H9 (cell line): Measurements from ENCODE around the gene NOCT. TPM values are rescaled to one million over a fixed set of nuclear protein-coding genes. Genes with fewer than 3 reads are reported as not detected.
"Not testable (repeated sequence)": the region's sequence is repeated elsewhere in the genome, so short reads cannot be mapped to it uniquely, and the experiment has no call there.

ENCODE experiments used
- DNase-seq: peaks from one replicate; pipeline ENCODE4 v3.0.0-alpha.2; 2017
- H2AFZ ChIP-seq: one replicate; pipeline ENCODE4 v1.6.1; 2013; ENCODE audit warnings: mild to moderate bottlenecking, low read length, control low read depth, moderate library complexity
- H2AK5ac ChIP-seq: 2 replicates; pipeline ENCODE4 v1.6.1; 2013; ENCODE audit warnings: low read length, control low read depth, mixed read lengths; ENCODE audit not compliant: insufficient read length
- H2BK120ac ChIP-seq: one replicate; pipeline ENCODE4 v1.6.1; 2013; ENCODE audit warnings: low read depth, mild to moderate bottlenecking, low read length, control low read depth, inconsistent platforms; ENCODE audit not compliant: poor library complexity, severe bottlenecking
- H2BK12ac ChIP-seq: 2 replicates; pipeline ENCODE4 v1.6.1; 2013; ENCODE audit warnings: low read length, control low read depth, mixed read lengths, low read depth; ENCODE audit not compliant: insufficient read length
- H2BK15ac ChIP-seq: 2 replicates; pipeline ENCODE4 v1.6.1; 2013; ENCODE audit warnings: low read depth, low read length, control low read depth
- H2BK20ac ChIP-seq: one replicate; pipeline ENCODE4 v1.6.1; 2013; ENCODE audit warnings: low read depth, mild to moderate bottlenecking, low read length, control low read depth, inconsistent platforms; ENCODE audit not compliant: poor library complexity, severe bottlenecking
- H2BK5ac ChIP-seq: 2 replicates; pipeline ENCODE4 v1.6.1; 2013; ENCODE audit warnings: low read length, control low read depth, mixed read lengths; ENCODE audit not compliant: insufficient read length
- H3K14ac ChIP-seq: 2 replicates; pipeline ENCODE4 v1.6.1; 2013; ENCODE audit warnings: low read length, control low read depth; ENCODE audit not compliant: insufficient read depth
- H3K18ac ChIP-seq: 2 replicates; pipeline ENCODE4 v1.6.1; 2013; ENCODE audit warnings: low read depth, mild to moderate bottlenecking, mixed read lengths, low read length, control low read depth; ENCODE audit not compliant: insufficient read length
- H3K23ac ChIP-seq: 2 replicates; pipeline ENCODE4 v1.6.1; 2013; ENCODE audit warnings: low read length, control low read depth, mixed read lengths, low read depth; ENCODE audit not compliant: insufficient read length
- H3K23me2 ChIP-seq: 2 replicates; pipeline ENCODE4 v1.6.1; 2013; ENCODE audit warnings: low read depth, mild to moderate bottlenecking, mixed read lengths, low read length, control low read depth; ENCODE audit not compliant: insufficient read length, poor library complexity, severe bottlenecking
- H3K27ac ChIP-seq: 2 replicates; pipeline ENCODE4 v1.5.1; 2013; ENCODE audit warnings: low read length, control low read depth, mixed read lengths, low read depth; ENCODE audit not compliant: insufficient read length
- H3K27me3 ChIP-seq: 2 replicates; pipeline ENCODE4 v1.6.1; 2013; ENCODE audit warnings: low read length, control low read depth, inconsistent platforms; ENCODE audit not compliant: insufficient read depth
- H3K4ac ChIP-seq: 2 replicates; pipeline ENCODE4 v1.6.1; 2013; ENCODE audit warnings: low read depth, mild to moderate bottlenecking, control low read depth, inconsistent platforms, low read length, moderate library complexity
- H3K4me1 ChIP-seq: 2 replicates; pipeline ENCODE4 v1.6.1; 2013; ENCODE audit warnings: low read length, control low read depth, inconsistent platforms; ENCODE audit not compliant: insufficient read depth
- H3K4me2 ChIP-seq: 2 replicates; pipeline ENCODE4 v1.6.1; 2013; ENCODE audit warnings: low read length, control low read depth, mixed read lengths; ENCODE audit not compliant: insufficient read length, insufficient read depth
- H3K56ac ChIP-seq: 2 replicates; pipeline ENCODE4 v1.6.1; 2013; ENCODE audit warnings: low read depth, mild to moderate bottlenecking, mixed read lengths, low read length, control low read depth; ENCODE audit not compliant: insufficient read length
- H3K79me1 ChIP-seq: 2 replicates; pipeline ENCODE4 v1.6.1; 2013; ENCODE audit warnings: low read depth, mild to moderate bottlenecking, moderate library complexity, low read length, control low read depth, inconsistent platforms; ENCODE audit not compliant: insufficient read depth, poor library complexity, severe bottlenecking
- H3K79me2 ChIP-seq: 2 replicates; pipeline ENCODE4 v1.6.1; 2013; ENCODE audit warnings: low read length, control low read depth, inconsistent platforms; ENCODE audit not compliant: insufficient read depth
- H3K9ac ChIP-seq: 2 replicates; pipeline ENCODE4 v1.6.1; 2013; ENCODE audit warnings: low read length, control low read depth, mixed read lengths; ENCODE audit not compliant: insufficient read length; ENCODE audit errors: extremely low read depth
- H3K9me3 ChIP-seq: one replicate; pipeline ENCODE4 v1.6.1; 2013; ENCODE audit warnings: low read depth, low read length, inconsistent platforms; ENCODE audit not compliant: control insufficient read depth
- H3T11ph ChIP-seq: one replicate; pipeline ENCODE4 v1.6.1; 2013; ENCODE audit warnings: mild to moderate bottlenecking, low read length, control low read depth, inconsistent platforms
- H4K20me1 ChIP-seq: one replicate; pipeline ENCODE4 v1.6.1; 2013; ENCODE audit not compliant: control insufficient read depth, insufficient read length, insufficient read depth
- H4K5ac ChIP-seq: 2 replicates; pipeline ENCODE4 v1.6.1; 2013; ENCODE audit warnings: low read depth, mild to moderate bottlenecking, mixed read lengths, low read length, control low read depth; ENCODE audit not compliant: insufficient read length
- H4K8ac ChIP-seq: replicated peaks from 2 replicates; pipeline ENCODE4 v1.6.1; 2013; ENCODE audit warnings: low read length, control low read depth, mixed read lengths, low read depth; ENCODE audit not compliant: insufficient read length
- H4K91ac ChIP-seq: 2 replicates; pipeline ENCODE4 v1.6.1; 2013; ENCODE audit warnings: low read depth, mild to moderate bottlenecking, moderate library complexity, mixed read lengths, low read length, control low read depth; ENCODE audit not compliant: insufficient read length
- H3K27ac Mint-ChIP-seq, 3 experiments: 2 replicates in 2 of 3; 3 replicates in 1 of 3; pipeline ENCODE4 v1.8.0; 2020 to 2021; ENCODE audit warnings: mixed read lengths in 3 of 3, mild to moderate bottlenecking in 1 of 3, moderate library complexity in 1 of 3
- H3K27me3 Mint-ChIP-seq: 2 replicates; pipeline ENCODE4 v1.8.0; 2021; ENCODE audit warnings: low read depth, mild to moderate bottlenecking, moderate library complexity, mixed read lengths
- H3K36me3 Mint-ChIP-seq, 3 experiments: 2 replicates in 2 of 3; 3 replicates in 1 of 3; pipeline ENCODE4 v1.8.0; 2020 to 2021; ENCODE audit warnings: low read depth in 3 of 3, mixed read lengths in 3 of 3; ENCODE audit not compliant: insufficient read depth in 1 of 3
- H3K4me1 Mint-ChIP-seq, 2 experiments: 2 replicates each; pipeline ENCODE4 v1.8.0; 2020; ENCODE audit warnings: mixed read lengths in 2 of 2
- H3K4me3 Mint-ChIP-seq, 2 experiments: 2 replicates in 1 of 2; 3 replicates in 1 of 2; pipeline ENCODE4 v1.8.0; 2020 to 2021; ENCODE audit warnings: mild to moderate bottlenecking in 2 of 2, mixed read lengths in 2 of 2, moderate library complexity in 1 of 2
- H3K9me3 Mint-ChIP-seq, 2 experiments: 2 replicates in 1 of 2; 3 replicates in 1 of 2; pipeline ENCODE4 v1.8.0; 2020; ENCODE audit warnings: mild to moderate bottlenecking in 2 of 2, mixed read lengths in 2 of 2, moderate library complexity in 1 of 2
- WGBS: extraction: QIAGEN DNeasy Blood & Tissue Kit; methylation state at CpG from one replicate; pipeline ENCODE4 v1.1.7; 2013; ENCODE audit warnings: missing lambda C conversion rate, low lambda C conversion rate, mixed read lengths; ENCODE audit not compliant: insufficient read length; ENCODE audit errors: extremely low coverage; 5-methylcytosine and 5-hydroxymethylcytosine counted together
- total RNA-seq: library from RNA; stranded (reverse); gene quantifications from 2 replicates; pipeline ENCODE4 v1.2.1, GENCODE V29; 2021
- TF ChIP-seq, protein P1 (sequence below): fragments of 200-600 bp; sonication (generic); conservative IDR thresholded peaks from 3 replicates; pipeline ENCODE4 v1.8.0; 2021; ENCODE audit warnings: antibody characterized with exemption, mild to moderate bottlenecking

NOCT gene
- total RNA-seq, 1 experiment from 2014 or later = 37.3 TPM

DNA sequence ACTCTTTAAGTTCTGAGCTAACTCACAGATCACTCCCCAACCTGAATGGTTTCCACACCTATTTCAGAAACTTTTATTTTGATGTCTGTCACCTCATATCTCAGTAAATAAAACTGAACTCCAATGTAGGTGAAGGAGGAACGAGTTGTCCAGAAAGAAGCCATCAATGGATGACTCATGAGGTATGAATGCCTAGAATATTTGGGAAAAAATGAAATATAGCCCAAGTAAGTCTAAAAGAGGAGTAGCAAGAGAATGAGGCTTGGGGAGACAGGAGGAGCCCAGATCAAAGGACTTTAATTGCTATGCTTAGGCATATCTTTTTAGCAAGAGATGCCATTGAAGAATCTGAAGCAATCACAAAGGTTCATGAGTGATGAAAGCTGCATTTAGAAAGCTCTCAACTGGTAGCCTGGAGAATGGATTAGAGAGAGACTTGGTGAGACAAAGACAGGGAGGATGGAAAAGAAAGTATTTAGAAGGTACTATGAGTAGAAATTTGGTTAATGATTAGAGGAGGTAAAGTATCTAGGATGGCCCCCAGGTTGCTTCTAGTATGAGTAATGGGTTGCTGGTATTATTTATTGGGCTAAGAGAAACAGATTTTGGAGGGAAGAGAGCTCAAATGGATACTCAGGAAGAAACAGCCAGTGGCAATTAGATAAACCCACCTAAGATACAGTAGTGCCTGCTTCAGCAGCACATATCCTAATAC, 39.4 kb downstream of the NOCT start:
- Histone ChIP-seq H3K9ac (no peak overlapping the region), H2BK120ac (no peak overlapping the region), H3K14ac (no peak overlapping the region), H4K91ac (no peak overlapping the region), H3K18ac (no peak overlapping the region), H3K56ac (no peak overlapping the region), H3K4ac (no peak overlapping the region), H4K5ac (no peak overlapping the region), H2BK5ac (no peak overlapping the region), H3K79me1 (no peaks in the 10 kb centered on the region), H3K9me3 (no peaks in the 10 kb centered on the region), H3K79me2 (no peaks in the 10 kb centered on the region), H2BK12ac (no peak overlapping the region), H4K20me1 (no peaks in the 10 kb centered on the region), H3K27ac (no peak overlapping the region), H4K8ac (no peak overlapping the region), H3K23me2 (no peaks in the 10 kb centered on the region), H2BK20ac (no peak overlapping the region), H3K27me3 (no peaks in the 10 kb centered on the region), H3T11ph (no peak overlapping the region), H2BK15ac (no peak overlapping the region), H3K23ac (no peak overlapping the region), H2AFZ (no peak overlapping the region), H2AK5ac (no peak overlapping the region), H3K4me1 (no peaks in the 10 kb centered on the region), H3K4me2 (no peak overlapping the region)
- H3K9me3 Mint-ChIP-seq = no peaks in the 10 kb centered on the region
- DNase-seq = no peak
- H3K36me3 Mint-ChIP-seq = peaks cover 13 to 57% (median 31%) of the 10 kb centered on the region in 3 experiments; a peak in 5 of 7 replicates
- H3K4me1 Mint-ChIP-seq = peaks cover 5 to 8% of the 10 kb centered on the region in 2 experiments
- H3K4me3 Mint-ChIP-seq = no peak overlapping the region
- TF ChIP-seq, protein P1, sequence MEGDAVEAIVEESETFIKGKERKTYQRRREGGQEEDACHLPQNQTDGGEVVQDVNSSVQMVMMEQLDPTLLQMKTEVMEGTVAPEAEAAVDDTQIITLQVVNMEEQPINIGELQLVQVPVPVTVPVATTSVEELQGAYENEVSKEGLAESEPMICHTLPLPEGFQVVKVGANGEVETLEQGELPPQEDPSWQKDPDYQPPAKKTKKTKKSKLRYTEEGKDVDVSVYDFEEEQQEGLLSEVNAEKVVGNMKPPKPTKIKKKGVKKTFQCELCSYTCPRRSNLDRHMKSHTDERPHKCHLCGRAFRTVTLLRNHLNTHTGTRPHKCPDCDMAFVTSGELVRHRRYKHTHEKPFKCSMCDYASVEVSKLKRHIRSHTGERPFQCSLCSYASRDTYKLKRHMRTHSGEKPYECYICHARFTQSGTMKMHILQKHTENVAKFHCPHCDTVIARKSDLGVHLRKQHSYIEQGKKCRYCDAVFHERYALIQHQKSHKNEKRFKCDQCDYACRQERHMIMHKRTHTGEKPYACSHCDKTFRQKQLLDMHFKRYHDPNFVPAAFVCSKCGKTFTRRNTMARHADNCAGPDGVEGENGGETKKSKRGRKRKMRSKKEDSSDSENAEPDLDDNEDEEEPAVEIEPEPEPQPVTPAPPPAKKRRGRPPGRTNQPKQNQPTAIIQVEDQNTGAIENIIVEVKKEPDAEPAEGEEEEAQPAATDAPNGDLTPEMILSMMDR = no peak
- no peaks in the 10 kb centered on the region for H3K27me3 Mint-ChIP-seq
- WGBS = no CpG with 5 or more reads among the region's 1 CpG
- H3K27ac Mint-ChIP-seq = no peak overlapping the region; a peak in 1 of 7 replicates

DNA sequence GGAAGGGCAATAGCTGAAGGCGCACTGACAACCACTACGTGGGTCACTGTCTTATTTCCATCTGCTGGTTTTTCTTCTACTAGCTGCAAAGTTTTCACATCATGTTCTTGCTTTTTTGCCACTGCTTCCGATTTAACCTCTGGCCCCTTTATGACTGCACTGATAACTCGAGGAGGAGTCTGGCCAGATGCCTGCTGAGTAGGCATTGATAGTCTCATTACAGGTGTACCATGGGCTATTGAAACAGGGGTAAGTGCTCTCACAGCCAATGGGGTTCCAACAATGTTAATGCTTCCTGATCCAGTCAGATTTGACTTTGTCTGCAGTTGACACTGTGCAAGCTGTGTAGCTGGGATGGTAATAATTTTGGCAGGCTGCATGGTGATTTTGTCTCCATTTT, 43.4 kb downstream of the NOCT start:
- H2AFZ ChIP-seq, H3K4me1 Mint-ChIP-seq, H3K27me3 Mint-ChIP-seq, H3K9me3 ChIP-seq, H3K79me1 ChIP-seq, H2BK15ac ChIP-seq, H2BK120ac ChIP-seq, H3K27me3 ChIP-seq, H4K20me1 ChIP-seq, DNase-seq, H3K23me2 ChIP-seq, H2BK12ac ChIP-seq, H3K4me2 ChIP-seq, H2AK5ac ChIP-seq, H3K18ac ChIP-seq, H2BK5ac ChIP-seq, H3K56ac ChIP-seq, H3K9me3 Mint-ChIP-seq, H3K23ac ChIP-seq, H3K27ac ChIP-seq, H2BK20ac ChIP-seq, H3K4ac ChIP-seq, H3K4me1 ChIP-seq, H3K4me3 Mint-ChIP-seq, H3K79me2 ChIP-seq, H3K9ac ChIP-seq, H4K8ac ChIP-seq, H4K5ac ChIP-seq, H3K14ac ChIP-seq, H3T11ph ChIP-seq, H4K91ac ChIP-seq: not testable (repeated sequence)
- no CpG with 5 or more reads among the region's 4 CpGs for WGBS
- 0 out of 7 replicates have a peak overlapping the region, but pooled peaks of 1 of the 3 experiments have one; percentile 49 for H3K27ac Mint-ChIP-seq
- peaks cover 16 to 72% (median 58%) of the 10 kb centered on the region in 3 experiments for H3K36me3 Mint-ChIP-seq
